Skeletal muscle tissue (tissue), 4 donors: ENCODE results near the gene TAF9. TPM values are rescaled to one million over a fixed set of nuclear protein-coding genes. Genes with fewer than 3 reads are reported as not detected.

Experiments
- H3K27ac ChIP-seq: one replicate; pipeline ENCODE4 v1.7.0; 2013; ENCODE audit warnings: mild to moderate bottlenecking, low read depth, low read length, inconsistent platforms
- H3K27me3 ChIP-seq, 3 donors: one replicate each; pipeline ENCODE4 v1.7.0; 2013; ENCODE audit warnings: low read length in 3 of 3; ENCODE audit not compliant: control insufficient read depth in 3 of 3, insufficient read depth in 3 of 3
- H3K36me3 ChIP-seq, 3 donors: one replicate each; pipeline ENCODE4 v1.7.0; 2013; ENCODE audit warnings: low read length in 3 of 3; ENCODE audit not compliant: control insufficient read depth in 3 of 3, insufficient read depth in 3 of 3
- H3K4me1 ChIP-seq, 3 donors: one replicate each; pipeline ENCODE4 v1.7.0; 2013; ENCODE audit warnings: low read length in 3 of 3, mild to moderate bottlenecking in 3 of 3; ENCODE audit not compliant: control insufficient read depth in 3 of 3, insufficient read depth in 3 of 3
- H3K4me3 ChIP-seq, 3 donors: one replicate each; pipeline ENCODE4 v1.7.0; 2013; ENCODE audit warnings: low read length in 3 of 3
- H3K9ac ChIP-seq, 3 donors: one replicate each; pipeline ENCODE4 v1.7.0; 2013; ENCODE audit warnings: low read length in 3 of 3, mild to moderate bottlenecking in 3 of 3, moderate library complexity in 2 of 3, low read depth in 1 of 3
- H3K9me3 ChIP-seq, 3 donors: one replicate each; pipeline ENCODE4 v1.7.0; 2013; ENCODE audit warnings: low read length in 3 of 3; ENCODE audit not compliant: control insufficient read depth in 3 of 3
- total RNA-seq: library from RNA; depleted of rRNA; stranded (reverse); fragments of >200 nt; gene quantifications from one replicate; pipeline ENCODE4 v1.2.3, GENCODE V29; 2014
- donor health status: Osteomylitis.

Gene TAF9, protein sequence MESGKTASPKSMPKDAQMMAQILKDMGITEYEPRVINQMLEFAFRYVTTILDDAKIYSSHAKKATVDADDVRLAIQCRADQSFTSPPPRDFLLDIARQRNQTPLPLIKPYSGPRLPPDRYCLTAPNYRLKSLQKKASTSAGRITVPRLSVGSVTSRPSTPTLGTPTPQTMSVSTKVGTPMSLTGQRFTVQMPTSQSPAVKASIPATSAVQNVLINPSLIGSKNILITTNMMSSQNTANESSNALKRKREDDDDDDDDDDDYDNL
- 26.1 TPM for total RNA-seq

DNA sequence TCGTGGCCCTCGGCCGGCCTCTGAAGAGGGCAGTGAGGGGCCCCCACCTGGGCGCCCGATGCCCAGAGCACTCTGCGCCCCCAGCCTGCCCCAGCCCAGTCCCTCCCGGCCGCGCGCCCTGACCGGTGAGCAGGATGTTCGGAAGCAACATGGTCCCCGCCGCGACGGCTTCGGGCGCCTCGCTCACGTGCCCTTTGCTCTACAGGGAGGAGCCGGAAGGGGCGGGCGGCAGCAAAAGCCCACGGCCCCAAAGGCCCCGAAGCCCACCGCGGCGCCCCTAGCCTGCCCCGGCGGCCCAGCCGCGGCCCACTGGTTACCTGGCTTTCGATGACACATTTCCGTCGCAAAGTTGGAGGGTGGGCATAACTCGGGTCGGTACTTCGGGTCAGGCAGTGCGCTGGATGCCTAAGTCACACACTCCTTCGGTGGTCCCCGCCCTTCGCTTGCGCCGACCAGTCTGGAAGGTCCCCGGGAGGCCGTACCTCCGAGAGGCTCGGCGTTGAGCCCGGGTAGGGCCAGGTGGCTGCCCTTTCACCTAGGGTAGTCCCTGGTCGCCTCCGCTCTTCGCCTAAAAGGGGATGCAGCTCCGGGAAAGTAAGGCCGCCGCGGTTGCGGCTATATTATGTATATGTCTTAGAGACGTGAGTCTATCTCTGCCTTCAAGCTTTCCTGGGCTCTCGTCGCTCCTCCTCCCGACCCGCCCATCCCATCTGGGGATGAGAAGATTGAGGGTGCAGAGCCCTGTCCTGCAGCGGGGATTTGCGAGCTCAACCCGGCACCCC is at the start of gene TAF9, which contains the start of the genes AK6 and RAD17:
TAF9 (minus strand) TSS at position 181 of the 782 bp plus-strand sequence. CDS start 3,783 bp downstream, outside the sequence.
AK6 (minus strand) TSS at position 181 of the 782 bp plus-strand sequence; CDS start at position 151, 30 bp downstream.
RAD17 (plus strand) TSS at position 479 of the 782 bp plus-strand sequence. CDS start 2,391 bp downstream, outside the sequence.
- H3K27me3 ChIP-seq: no peaks in the 10 kb centered on the region
- peaks cover 13 to 17% (median 15%) of the 10 kb centered on the region in 3 donors for H3K4me1 ChIP-seq
- peaks cover 9 to 19% (median 12%) of the 10 kb centered on the region in 3 donors for H3K36me3 ChIP-seq
- peak within 1 kb of the TSS; percentile 98 for H3K27ac ChIP-seq
- peak within 1 kb of the TSS; percentile 94 to 96 (median 96) for H3K9ac ChIP-seq
- H3K4me3 ChIP-seq: peak within 1 kb of the TSS; percentile 74 to 92 (median 92)
- no peaks in the 10 kb centered on the region for H3K9me3 ChIP-seq

DNA sequence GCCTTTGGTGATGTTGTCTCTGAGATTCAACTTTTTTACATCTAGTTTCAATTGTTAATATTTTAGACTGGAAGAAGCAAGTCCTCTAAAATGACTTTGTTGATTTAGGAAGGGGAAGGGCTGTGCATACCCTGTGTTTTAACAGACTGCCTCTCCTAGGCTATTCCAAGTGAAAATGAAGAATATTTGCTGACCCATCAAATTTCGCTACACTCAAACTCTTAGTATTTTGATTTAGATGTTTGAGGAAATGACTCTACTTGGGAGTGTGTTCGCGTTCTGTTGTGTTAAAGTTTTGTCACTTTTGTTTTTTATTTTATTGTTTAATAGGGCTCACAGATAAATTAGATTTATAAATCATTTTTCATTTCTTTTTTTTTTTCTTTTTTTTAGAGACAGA is 49.2 kb upstream of the TAF9 start:
- no peak overlapping the region for H3K4me3 ChIP-seq
- H3K9ac ChIP-seq: no peak overlapping the region
- no peaks in the 10 kb centered on the region for H3K9me3 ChIP-seq
- peaks cover 0 to 8% (median 0%) of the 10 kb centered on the region in 3 donors for H3K36me3 ChIP-seq
- H3K27ac ChIP-seq: no peak overlapping the region
- no peaks in the 10 kb centered on the region for H3K27me3 ChIP-seq
- no peaks in the 10 kb centered on the region for H3K4me1 ChIP-seq

DNA sequence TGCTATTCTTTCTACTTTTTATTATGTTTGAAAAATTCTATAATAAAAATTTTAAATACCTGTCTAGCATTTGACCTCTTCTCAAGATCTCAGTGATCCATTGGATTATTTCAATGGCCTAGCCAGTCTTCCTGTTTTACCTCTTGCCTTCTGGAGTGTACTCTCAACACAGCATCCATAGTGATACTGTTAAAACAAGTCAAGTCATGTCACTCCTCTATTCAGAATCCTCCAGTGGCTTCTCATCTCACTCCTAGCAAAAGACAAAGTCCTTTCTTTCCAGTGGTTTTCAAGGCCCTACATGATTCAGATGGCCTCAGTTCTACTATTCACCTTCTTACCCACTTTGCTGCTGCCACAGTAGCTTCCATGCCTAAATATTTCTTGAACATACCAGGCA is 47.4 kb upstream of the TAF9 start:
- Histone ChIP-seq H3K4me1 (no peaks in the 10 kb centered on the region), H3K27me3 (no peaks in the 10 kb centered on the region), H3K4me3 (no peak overlapping the region), H3K9me3 (no peaks in the 10 kb centered on the region), H3K36me3 (peaks cover 0 to 9% (median 4%) of the 10 kb centered on the region in 3 donors), H3K27ac (no peak overlapping the region), H3K9ac (no peak overlapping the region)

DNA sequence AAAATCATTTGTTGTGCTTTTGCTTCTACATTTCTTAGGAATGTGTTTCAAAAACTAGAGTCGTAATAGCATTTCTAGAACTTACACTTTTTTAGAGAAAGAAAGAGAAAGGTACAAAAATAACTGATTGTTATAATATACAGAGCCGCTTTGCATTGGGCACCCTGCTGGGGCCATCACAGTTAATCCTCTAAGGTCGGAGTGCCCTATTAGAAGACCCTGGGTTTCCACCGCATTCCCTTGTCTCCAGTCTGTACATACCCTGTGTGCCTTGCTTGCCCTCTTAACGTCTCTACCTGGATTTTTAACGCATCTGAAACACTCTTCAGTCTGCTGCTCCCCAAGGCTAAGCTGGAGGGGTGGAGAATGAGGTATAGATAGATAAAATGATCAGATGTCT is 46.9 kb upstream of the TAF9 start:
- Histone ChIP-seq H3K4me1 (no peaks in the 10 kb centered on the region), H3K4me3 (no peak overlapping the region), H3K9ac (no peak overlapping the region), H3K27me3 (no peaks in the 10 kb centered on the region), H3K27ac (no peak overlapping the region), H3K9me3 (no peaks in the 10 kb centered on the region), H3K36me3 (peaks cover 0 to 14% (median 9%) of the 10 kb centered on the region in 3 donors)

DNA sequence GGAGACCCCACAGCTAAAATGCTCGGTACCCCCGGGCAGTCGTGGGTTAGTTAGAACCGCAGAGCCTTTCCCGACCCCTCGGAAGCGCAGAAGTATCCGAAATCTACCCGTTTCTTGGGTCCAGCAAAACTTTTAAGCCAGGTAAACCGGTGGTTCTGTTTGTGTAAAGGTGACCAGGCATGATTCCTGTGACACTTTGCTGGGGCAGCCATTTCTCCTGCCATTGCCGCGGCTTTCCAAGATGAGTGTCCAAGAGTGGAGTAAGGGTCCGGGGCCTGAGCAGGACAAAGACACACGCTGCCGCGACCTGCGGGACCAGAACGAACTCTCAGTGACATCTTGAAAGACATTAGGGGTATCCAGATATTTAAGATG is 46.3 kb upstream of the TAF9 start:
- H3K4me3 ChIP-seq: no peak overlapping the region
- no peak overlapping the region for H3K27ac ChIP-seq
- H3K9me3 ChIP-seq: no peaks in the 10 kb centered on the region
- no peaks in the 10 kb centered on the region for H3K4me1 ChIP-seq
- peaks cover 0 to 15% (median 9%) of the 10 kb centered on the region in 3 donors for H3K36me3 ChIP-seq
- no peaks in the 10 kb centered on the region for H3K27me3 ChIP-seq
- no peak overlapping the region for H3K9ac ChIP-seq

DNA sequence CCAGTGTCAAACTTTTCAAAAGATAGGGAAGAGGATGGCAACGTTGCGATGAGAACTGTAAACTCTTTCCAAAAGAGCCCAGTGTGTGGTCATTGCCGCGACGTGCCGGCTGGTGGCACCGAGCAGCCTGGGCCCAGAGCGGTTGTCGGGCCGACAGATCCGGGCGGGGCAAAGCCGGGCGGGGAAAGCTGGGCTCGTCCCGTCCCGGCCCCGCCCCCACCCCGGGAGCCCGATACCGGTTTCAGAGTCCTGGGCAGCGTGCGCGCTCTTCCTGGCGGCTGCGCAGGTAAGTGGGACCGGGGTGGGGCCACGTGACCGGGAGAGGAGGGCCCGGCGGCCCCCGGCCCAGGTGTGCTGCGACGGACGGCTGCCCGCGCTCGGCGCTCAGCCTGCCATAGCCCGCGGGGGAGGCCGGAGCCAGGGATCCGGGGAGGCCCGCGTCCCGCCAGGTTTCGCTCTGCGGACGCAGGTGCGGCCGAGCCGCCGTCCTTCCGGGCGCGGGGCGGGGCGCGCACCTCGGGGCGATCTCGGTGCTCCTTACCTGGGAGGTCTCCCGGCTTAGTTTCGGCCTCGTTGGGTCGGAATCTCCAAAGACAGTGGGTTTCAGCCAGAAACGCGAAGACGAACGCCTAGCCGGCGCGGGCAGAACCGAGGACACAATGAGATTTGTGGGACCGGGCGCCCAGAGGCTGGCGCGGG is 45.7 kb upstream of the TAF9 start, which contains the start of gene MARVELD2:
MARVELD2 (plus strand) TSS at position 232 of the 699 bp plus-strand sequence. CDS start 4,270 bp downstream, outside the sequence.
- H3K27ac ChIP-seq: no peak within 1 kb of the TSS
- no peak within 1 kb of the TSS for H3K4me3 ChIP-seq

DNA sequence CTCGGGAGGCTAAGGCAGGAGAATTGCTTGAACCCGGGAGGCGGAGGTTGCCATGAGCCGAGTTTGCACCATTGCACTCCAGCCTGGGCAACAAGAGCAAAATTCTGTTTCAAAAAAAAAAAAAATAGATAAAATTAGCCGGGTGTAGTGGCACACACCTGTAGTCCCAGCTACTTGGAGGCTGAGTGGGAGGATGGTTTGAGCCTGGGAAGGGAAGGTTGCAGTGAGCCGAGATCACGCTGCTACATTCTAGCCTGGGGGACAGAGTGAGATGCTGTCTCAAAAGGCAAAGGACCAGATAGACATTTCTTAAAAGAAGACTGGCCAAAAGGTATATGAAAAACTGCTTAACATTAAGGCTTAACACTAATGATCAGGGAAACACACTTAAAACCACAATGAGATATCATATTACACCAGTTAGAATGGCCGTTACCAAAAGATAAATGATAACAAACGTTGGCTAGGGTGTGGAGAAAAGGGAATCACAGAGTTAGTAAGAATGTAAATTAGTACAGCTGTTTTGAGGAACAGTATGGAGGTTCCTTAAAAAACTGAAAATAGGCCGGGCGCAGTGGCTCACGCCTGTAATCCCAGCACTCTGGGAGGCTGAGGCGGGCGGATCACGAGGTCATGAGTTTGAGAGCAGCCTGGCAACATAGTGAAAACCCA is 35.5 kb upstream of the TAF9 start:
- H3K36me3 ChIP-seq: peaks cover 14 to 20% (median 18%) of the 10 kb centered on the region in 3 donors
- no peak overlapping the region for H3K4me3 ChIP-seq
- no peaks in the 10 kb centered on the region for H3K9me3 ChIP-seq
- no peaks in the 10 kb centered on the region for H3K4me1 ChIP-seq
- no peaks in the 10 kb centered on the region for H3K27me3 ChIP-seq
- H3K27ac ChIP-seq: no peak overlapping the region
- H3K9ac ChIP-seq: no peak overlapping the region

More for the DNA sequence above, 45.7 kb upstream of the TAF9 start, which contains the start of gene MARVELD2:
- H3K9me3 ChIP-seq: no peaks in the 10 kb centered on the region
- H3K9ac ChIP-seq: no peak within 1 kb of the TSS
- peaks cover 0 to 18% (median 9%) of the 10 kb centered on the region in 3 donors for H3K36me3 ChIP-seq
- H3K27me3 ChIP-seq: no peaks in the 10 kb centered on the region
- no peaks in the 10 kb centered on the region for H3K4me1 ChIP-seq

DNA sequence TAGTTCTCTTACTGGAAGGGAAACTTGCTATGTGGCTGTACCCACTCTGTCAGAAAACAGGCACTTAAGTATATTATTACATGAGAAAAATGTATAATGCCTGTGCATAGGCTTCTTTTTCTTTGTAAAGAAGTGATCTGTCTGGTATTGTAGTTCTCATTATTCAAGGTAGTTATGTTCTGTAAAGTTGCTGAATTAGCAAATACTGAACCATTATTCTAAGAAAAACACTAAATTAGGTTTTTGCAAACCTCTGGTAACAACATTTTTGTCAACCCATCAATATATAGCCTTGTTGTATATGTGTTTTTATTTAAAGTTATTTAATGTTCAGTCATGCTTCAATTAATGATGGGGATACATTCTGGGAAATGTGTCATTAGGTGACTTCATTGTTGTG is 9.1 kb upstream of the TAF9 start:
- Histone ChIP-seq H3K36me3 (peaks cover 15 to 31% (median 26%) of the 10 kb centered on the region in 3 donors), H3K4me1 (no peaks in the 10 kb centered on the region), H3K27ac (no peak overlapping the region), H3K4me3 (no peak overlapping the region), H3K27me3 (no peaks in the 10 kb centered on the region), H3K9ac (no peak overlapping the region), H3K9me3 (no peaks in the 10 kb centered on the region)

DNA sequence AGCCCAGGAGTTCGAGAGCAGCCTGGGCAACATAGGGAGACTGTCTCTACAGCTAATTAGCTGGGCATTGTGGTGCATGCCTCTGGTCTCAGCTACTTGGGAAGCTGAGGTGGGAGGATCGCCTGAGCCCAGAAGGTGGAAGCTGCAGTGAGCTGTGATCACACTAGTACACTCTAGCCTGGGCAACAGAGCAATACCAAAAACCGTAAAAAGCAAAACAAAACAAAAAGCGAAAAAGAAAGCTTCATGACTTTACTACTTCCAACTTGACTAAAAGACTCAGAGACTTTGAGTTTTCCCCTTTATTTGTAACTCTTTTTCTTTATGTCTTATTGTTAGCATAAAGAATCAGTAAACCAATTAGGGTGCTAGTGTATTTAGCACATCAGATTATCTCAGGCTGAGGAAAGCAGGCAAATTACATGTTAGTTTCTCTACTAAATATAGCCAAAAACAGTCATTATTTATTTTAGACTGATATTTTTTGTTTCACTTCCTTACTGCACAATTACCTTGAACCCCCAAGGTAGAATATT is 5.7 kb upstream of the TAF9 start:
- no peaks in the 10 kb centered on the region for H3K9me3 ChIP-seq
- H3K36me3 ChIP-seq: peaks cover 9 to 21% (median 14%) of the 10 kb centered on the region in 3 donors
- no peaks in the 10 kb centered on the region for H3K27me3 ChIP-seq
- no peak overlapping the region for H3K4me3 ChIP-seq
- H3K4me1 ChIP-seq: peaks cover 4 to 5% (median 5%) of the 10 kb centered on the region in 3 donors
- H3K9ac ChIP-seq: no peak overlapping the region
- H3K27ac ChIP-seq: no peak overlapping the region
